CD4-positive, alpha-beta T cell treated with Interleukin-17A for 4 hours (primary cell): ENCODE data around the gene CNNM2.
"Not testable (repeated sequence)": the region's sequence is repeated elsewhere in the genome, so short reads cannot be mapped to it uniquely, and the experiment has no call there.

Experiments
- DNase-seq: peaks from one replicate; pipeline ENCODE4 v3.0.0-alpha.2; 2020; ENCODE audit warnings: mixed read lengths

Gene CNNM2

DNA sequence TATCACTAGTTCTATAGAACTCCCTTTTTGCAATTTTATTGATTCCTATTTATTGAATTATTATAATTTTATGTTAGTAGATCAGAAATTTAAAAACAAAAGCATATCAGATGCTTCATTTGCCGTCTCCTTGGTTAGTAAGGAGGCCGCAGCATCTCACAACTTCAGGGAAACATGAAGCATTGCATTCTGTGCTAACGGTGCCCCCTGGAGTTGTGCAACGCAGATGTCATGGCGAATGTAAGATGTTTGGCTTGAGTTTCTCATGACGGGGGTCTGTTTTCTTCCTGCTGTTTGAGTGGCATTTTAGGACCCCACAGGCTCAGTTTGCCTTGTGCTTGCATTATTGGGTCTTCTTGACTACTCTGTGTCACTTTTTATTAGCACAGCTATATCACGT lies 124.8 kb downstream of the CNNM2 start:
- no peak for DNase-seq

DNA sequence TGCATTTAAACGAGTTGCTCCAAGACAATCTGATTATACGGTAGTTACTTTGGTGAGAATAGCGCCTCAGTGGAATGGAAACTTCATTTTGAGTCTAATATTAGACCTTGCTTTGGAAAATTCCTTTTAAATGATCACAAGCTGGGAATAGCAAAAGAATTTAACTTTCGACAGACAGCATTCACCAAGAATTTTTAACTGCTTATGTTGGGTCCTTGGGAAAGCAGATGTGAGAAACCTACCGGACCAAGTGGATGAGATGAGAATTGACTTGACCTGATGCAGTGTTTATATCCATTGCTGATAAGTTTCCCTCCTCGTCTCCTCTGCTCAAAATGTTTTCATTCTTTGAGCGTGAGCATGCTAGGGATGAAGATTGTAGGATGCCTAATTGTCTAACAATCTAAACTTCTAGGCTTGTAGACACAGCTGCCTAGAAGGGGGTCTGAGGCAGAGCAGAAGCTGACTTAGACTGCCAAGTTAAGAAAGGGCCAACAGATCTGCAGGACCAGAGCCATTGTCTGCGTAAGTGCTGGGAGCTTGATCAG lies 126.9 kb downstream of the CNNM2 start:
- no peak for DNase-seq

DNA sequence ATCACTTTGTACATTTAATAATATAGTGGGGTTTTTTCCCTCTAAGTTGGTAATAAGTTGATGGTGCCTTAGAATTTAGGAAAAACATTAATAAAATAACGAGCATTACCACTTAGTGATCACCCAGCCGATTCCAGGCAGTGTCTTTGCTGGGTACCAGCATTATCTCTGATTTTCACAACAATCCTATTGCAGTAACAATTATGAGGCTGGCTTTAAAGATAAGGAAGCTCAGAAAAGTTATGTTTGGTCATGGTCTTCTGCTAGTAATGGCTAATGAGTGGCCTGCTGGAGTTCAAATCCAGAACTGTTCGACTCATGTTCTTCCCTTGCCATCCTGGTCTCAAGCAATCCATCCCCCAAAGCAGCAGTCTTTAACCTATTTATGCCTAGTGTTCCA lies 127.9 kb downstream of the CNNM2 start:
- DNase-seq: no peak

DNA sequence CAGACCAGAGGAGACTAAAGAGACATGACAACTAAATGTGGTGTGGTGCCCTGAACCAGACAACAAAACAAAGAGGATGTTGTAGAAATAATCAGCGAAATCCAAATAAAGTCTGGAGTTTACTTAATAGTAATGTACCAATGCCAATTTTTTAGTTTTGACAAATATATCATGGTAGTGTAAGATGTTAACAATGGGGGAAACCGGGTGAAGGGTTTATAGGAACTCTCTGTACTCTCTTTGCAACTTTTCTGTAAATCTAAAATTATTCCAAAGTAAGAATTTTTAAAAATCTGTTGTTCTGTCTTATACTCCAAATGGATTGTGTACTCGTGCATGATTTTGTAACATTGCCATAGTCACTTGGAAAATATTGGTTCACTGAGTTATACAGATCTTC lies 129.3 kb downstream of the CNNM2 start:
- DNase-seq: no peak

DNA sequence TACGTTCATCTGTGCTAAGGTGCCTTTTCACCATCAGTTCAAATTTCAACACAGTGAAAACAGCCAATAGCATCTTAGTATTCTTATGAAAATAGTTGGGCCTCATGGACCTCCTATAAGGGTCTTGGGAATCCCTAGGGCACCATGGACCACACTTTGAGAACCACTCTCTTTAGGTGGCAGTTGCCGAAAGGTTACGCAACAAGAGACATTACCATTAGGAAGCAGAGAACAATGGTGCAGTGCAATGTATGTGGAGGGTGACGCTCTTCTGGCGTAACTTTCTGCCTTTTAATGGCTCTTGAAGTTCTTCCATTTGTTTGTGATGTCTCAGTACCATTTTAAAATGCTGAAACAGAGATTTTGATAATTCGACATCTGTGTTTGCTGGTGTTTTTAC lies 131.1 kb downstream of the CNNM2 start:
- DNase-seq: no peak

DNA sequence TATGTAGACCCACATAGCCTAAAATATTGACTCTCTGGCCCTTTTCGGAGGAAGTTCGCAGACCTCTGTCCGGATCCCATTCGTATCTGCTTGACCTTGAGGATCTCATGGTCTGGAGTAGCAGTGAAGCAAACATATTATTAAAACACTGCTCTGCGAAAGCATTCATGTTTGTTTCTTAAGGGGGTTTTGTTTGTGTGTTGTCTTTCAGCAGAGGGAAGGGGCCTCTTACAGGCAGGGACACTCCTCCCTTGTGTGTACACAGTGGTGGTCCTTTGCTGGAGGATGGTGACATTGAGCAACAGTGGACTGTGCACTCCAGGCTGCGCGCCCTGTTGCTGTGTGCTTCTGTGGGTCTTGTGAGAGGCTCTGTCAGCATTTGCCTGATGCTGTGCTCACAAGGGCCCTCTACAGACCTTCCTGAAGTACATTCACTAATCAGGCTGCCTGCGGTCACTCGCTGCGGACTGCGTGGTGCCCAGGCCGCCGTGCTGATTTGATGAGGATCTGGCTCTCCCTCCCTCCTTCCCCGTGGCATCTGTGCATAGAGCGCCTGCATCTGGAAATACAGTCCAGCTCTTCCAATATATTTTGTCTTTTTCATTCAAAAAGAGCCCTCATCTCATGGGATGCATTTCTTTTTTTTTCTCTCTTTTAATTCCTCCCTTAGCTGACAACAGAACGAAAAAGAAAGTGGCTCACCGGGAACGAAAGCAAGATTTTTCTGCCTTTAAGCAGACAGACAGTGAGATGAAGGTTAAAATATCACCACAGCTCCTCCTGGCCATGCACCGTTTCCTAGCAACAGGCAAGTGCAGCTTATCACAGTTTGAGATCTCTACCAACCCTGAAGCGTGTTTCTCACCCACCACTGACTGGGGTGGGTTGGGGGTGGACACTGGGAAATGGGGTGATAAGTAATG lies 135.8 kb downstream of the CNNM2 start:
- DNase-seq: peak; percentile 50

DNA sequence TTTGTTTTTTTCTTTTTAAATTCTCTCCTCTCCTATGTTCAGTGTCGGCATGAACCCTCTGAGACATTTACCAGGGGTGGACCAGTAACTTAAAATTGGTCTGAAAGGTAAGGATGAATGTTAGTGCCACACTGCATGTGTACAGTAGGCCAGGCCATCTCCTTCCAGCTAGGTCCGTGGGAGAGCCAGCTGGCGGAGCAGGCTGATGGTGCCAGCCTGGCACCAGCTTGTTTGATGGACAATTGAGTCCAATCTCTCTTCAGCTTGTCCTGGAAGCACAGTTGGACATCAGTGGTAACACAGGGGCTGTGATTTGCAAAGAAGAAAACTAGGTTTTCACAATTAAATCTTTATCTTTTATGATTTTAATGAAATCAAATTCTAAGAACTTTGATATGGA lies 136.5 kb downstream of the CNNM2 start:
- no peak for DNase-seq

DNA sequence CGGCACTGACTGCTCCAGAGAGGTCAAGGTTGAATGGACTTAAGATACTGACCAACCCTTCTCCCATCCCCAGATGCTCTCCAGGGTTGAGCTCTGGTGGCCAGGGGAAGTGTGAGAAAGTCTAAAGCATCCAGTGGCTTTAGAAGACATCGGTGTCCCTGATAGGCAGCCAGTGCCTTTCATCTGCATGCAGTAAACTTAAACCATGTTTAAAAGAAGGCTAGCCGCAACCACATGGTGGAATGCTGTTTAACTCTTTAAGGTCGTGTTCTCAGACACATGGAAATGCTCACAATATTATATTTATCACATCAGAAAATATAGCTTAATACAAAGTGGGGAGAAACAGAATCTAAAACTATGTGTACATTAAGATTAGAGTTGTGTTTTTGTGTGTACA lies 137.0 kb downstream of the CNNM2 start:
- no peak for DNase-seq

DNA sequence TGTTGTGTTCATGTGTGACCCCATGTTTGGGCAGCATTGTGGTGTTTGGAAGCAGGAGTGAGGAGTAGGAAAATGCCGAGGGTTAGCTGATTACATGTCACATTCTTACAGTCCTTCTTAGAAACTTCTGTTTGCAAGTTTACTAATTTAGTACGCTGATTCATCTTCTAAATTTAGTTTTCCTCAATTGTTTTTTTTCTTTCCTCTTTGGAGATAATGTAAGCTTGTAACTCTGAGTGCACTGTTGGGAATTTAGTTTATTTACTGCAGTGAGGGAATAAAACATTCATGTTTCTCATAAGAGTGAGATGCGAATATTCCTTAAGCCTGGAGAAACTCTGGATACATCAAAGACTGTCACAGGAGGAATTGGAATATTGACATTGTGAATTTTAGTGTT lies 139.9 kb downstream of the CNNM2 start:
- DNase-seq: no peak

DNA sequence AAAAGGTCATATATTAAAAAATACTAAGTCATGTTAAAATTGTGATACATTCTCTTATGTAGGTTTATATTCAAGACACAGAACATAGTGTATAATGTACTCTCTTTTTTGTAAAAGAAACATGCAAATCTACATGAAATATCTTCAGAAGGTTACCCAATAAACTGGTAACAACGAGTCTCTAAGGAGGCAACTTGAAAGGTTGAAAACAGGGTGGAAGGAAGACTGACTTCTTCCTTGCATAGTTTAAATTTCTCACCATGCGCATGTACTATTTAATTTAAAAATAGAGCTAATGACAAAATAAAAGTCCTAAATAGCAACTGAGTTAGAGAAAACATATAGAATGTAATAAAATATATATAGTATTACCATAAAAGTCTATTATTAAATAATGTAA lies 142.5 kb downstream of the CNNM2 start:
- no peak for DNase-seq

DNA sequence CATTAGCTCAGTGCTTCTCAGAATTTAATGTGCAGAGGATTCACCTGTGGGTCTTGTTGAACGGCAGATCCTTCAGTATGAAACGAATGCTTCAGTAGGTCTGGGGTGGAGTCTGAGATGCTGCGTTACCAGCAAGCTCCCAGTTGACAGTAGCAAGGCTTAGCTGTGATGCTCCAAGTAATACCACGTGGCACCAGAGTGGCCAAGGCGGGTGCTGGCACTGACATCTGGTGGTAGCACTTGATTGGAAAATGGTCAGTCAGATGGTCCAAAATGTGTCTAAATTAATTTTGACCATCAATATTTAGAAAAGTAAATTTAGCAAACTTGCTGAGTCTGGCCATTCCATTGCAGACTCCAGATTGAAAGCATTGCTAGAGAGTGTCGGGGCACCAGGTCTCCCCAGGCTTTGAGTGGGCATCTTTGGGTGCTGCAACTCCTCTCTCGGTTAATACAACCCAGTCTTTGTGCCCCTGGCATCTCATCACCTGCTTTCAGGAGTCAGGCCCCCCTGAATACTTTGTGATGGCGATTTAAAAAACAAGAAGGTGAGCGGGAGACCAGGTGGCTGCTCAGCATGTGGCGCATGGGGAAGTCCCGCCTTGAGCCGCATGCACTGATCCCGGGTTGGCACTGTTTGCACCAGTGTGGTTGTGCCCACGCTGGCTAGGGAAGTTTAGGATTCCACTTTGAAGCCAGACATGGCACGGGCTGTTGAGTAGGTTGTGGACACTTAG lies 144.9 kb downstream of the CNNM2 start:
- DNase-seq: no peak

DNA sequence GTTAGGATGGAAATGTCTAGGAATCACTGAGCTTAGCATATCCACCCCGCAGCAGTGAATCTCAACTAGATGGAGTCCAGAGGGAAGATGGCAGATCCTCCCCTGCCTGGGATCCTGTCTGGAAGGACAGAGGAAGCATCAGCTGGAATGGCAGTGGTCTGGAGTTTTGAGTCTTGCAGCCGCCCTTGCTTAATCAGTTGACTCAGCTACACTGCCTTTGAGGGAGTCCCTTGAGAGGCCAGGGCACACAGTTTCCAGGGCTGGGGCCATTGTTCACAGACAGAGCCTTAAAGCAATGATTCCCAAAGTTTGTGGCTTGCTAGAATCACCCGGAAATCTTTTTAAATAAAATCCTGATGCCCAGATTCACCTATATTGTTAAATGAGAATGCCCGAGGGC lies 146.9 kb downstream of the CNNM2 start:
- DNase-seq: no peak

DNA sequence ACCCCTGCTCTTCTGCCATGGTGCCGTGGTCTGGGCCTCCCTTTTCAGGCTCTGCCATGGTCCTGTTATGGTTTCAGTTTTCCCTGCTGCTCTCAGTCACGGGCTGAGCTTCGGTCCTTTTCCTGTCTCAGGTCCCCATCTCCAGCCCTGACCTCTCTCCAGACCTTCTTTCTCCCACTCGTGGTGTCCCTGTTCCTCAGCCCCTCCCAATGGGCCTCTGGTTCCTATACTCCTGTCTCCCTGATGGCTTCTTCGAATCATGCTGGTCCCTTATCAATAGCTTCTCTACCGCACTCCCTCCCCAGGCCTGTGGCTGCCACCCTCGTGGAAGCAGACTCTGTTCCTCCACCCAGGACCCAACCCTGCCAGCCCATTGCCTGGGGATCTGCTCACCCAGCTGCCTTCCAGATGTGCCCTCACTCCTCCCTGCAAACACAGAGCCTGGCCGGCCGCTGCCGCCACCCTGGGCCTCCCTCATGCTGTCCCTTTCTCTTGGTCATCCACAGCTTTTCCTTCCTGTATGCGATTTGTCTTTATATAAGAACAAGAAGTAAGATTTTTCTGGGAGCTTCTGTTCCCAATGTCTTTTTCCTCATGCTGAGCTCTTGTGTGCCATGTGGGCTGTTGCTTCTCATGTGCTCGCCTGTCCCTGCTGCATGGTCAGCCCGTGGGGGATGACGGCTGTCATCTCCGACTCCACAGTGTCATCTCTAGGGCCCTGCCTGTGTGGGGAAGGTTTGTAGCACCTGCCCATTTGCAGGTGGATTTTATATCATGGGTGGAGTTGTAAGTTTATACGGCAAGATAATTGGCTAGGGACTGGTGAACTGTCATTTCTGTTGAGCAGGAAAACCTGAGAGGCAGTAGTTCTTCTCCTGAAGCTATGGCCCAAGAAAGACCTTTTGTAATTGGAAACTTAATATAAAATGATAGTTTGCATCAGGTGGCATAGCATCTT lies 148.3 kb downstream of the CNNM2 start:
- no peak for DNase-seq

DNA sequence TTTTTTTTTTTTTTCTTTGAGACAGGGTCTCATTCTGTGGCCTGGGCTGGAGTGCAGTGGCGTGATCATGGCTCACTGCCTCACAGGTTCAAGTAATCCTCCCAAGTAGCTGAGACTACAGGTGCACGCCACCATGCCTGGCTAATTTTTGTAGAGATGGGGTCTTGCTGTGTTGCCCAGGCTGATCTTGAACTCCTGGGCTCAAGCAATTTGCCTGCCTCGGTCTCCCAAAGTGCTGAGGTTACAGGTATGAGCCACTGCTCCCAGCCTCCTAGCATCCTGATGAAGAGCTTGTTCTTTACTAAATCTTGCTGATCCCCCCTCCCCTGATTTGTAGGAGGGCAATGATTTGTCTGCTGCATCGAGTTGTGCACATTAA lies 149.0 kb downstream of the CNNM2 start:
- DNase-seq: not testable (repeated sequence)

DNA sequence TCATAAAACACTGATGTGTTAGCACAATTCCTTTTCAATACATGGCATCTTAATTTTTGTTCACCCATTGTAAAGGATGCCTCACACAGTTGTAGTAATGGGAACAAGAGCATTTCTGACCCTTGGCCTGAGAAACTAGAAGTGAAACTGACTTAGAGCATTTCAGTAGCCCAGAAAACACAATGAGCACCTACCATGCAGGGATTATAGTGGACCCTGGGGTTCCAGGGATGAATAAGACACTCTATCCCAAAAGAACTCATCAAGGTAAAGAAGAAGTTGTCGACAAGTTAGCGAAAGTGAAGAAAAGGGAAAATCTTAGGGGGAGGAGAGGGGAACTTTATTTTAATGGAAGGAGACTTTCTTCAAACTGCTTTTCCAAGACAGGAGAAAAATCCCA lies 149.4 kb downstream of the CNNM2 start:
- DNase-seq: no peak

DNA sequence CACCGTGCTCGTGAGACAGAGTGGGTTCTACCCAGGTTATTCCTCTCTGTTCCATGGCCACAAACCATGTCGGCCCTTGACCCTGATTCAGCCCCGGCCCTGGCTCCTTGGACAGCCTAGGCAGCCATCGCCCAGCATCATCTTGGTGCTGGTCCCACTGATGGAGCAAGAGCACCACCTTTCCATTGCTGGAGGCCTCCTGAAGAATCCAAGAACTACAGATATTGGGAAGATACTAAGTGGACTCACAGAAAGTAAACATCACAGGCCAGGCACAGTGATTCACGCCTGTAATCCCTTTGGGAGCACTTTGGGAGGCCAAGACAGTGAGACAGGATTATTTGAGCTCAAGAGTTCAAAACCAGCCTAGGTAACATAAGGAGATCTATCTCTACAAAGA lies 149.9 kb downstream of the CNNM2 start:
- DNase-seq: no peak

DNA sequence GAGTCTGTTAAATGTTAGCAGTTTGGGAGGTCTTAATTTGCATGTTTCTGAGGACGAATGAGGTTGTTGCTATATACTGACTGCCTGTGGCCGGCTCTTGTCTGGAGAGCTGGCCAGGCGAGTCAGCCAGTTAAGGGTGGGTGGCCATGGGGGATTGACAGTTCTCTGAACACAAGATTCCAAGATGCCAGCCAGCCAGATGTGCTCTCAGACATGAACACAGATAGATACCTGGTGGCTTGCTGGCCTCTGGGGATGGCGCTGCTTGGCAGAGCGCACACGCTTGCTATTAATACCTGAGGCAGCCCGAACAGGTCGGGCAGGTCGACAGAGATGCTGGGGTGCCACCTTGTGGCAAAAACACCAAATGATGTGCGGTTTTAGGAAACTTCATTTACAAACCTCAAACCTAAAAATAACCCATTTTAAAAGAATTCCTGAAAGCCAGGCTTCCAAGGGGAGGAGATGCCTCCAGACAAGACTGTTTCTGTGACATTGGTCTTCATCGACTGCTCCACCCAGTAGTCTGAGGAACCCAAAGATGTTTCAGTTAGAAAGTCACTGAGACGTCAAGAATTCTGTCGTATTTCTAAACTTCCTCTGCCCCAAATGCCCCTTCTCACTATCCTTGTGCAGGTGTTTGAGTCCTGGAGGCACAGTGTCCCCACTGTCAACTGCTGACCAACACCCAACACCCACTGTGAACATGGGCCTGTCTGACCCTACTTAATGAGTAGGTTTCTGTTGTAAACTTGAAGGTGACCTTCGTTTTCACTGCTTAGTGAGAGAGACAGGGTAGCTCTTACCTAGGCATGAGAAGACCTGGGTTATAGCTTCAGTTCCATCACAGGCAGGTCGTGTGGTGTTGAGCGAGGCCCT lies 151.6 kb downstream of the CNNM2 start:
- peak; percentile 80 for DNase-seq

DNA sequence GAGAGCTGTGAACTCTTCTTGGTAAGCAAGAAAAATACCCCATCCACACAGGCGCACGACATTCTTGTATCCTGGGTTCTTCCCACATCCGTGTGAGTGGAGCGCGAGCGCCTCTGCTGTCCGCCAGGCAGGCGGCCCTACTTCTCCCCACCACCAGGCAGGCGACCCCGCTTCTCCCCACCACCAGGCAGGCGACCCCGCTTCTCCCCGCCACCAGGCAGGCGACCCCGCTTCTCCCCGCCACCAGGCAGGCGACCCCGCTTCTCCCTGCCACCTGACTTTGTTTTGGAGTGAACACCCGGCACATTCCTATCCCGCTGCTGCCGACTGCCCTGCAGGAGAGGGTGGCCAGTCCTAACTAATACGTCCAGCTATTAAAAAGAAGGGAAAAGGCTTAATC lies 154.2 kb downstream of the CNNM2 start:
- DNase-seq: no peak

DNA sequence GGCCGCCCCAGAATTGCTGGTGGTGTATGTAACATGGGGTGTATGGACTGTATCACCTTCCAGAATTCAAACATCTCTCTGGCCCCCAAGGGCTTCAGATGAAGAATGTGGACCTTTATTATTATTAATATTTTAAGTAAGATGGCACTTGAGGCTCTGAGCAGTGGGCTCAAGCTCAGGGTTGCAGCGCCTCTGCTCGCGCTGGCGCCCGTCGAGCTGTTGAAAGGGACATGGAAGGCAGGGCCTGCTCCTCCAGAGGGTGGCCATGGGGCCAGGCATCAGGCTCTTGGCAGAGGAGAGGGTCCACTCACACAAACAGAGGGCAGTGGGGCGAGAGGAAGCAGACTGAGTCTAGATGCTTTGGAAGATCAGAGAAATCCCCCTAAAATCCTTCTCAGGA lies 154.8 kb downstream of the CNNM2 start:
- no peak for DNase-seq

DNA sequence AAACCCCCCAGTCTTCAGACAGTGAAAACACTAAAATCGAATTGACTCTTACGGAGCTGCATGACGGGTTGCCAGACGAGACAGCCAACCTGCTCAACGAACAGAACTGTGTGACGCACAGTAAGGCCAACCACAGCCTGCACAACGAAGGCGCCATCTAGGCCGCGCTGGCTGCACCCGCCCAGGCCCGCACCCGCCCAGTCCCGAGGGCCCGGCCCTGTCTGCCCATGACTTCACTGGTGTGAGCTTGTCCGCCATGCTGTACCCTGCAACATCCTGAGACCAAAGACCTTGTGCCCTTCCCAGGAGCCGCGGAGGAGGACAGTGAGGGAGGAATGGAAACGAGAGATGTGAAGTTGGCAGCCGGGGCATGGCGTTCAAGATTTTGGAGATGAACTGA lies 158.9 kb downstream of the CNNM2 start:
- no peak for DNase-seq

DNA sequence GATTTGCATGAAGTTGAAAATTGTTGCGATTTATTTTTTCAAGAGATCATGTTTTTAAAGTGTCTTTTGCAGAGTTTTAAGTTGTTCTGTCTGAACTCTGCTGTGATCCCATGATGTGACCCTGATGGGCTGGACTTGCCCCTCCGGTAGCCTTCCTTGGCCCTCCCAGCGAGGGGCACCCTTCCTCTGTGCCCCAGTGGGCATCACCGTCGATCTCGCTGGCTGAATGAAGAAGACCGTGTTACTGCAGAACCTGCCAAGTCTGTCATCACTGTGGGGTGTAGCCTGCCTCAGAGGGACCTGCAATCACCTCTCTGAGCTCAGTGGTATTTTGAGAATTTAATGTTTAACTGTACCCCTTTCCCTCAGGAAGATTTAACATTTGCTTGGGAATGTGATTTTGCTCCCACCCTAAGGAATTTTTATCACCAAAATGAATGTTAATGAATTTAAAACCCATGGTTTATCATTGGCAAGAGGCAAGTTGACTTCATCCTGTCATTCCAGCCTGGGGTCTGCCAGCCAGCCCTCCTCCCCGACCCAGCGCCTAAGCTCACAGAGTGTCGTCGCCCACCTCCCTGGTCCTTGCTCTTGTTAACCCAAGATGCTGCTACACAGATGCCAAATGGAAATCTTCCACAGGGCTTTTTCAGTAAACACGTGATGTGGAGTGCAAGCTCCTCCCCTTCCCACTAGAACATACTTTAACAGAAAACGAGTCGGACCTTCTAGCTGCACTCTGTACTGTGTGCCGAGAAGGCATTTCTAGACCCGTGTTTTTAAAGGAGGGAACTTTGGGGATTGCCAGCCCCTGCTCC lies 159.6 kb downstream of the CNNM2 start:
- no peak for DNase-seq
